ENCODE data around the gene ELMO3. TPM values are rescaled to one million over a fixed set of nuclear protein-coding genes. Genes with fewer than 3 reads are reported as not detected.

Gene ELMO3
- total and polyA plus RNA-seq, 2 of the 13 experiments (the other 11 are each of a cell fraction or from before 2014, with no cell fraction given) = 2.6 to 4.0 TPM

GRCh38 chr16:67170949-67171649, 27.8 kb upstream of the ELMO3 start (continued):
- TF ChIP-seq ZNF263 (CRISPR knock-in tag; IDR thresholded peaks at IDR 0.05) = peak; percentile 55; the same call in 1 of the 2 replicates
- TF ChIP-seq ELK4 (CRISPR knock-in tag; IDR thresholded peaks at IDR 0.05; ENCODE audit: borderline replicate concordance) = 0 out of 2 replicates have a peak, but pooled peaks have one; percentile 27
- TF ChIP-seq ZEB1 (IDR thresholded peaks at IDR 0.05; ENCODE audit: insufficient replicate concordance, low read depth) = no peak
- no peak for TF ChIP-seq ZNF766 (CRISPR knock-in tag; IDR thresholded peaks at IDR 0.05; ENCODE audit: borderline replicate concordance)

GRCh38 chr16:67173323-67173722, 25.6 kb upstream of the ELMO3 start:
- intact Hi-C loops (cut with micrococcal nuclease; ENCODE audit: unreplicated experiment) (no loop called here), in situ Hi-C loops (cut with HindIII; ENCODE audit: extremely low pct_ligation_motif_present, low pct_unique_long_range_greater_than_20kb) (no loop called here)
- WGBS (ENCODE audit: low lambda C conversion rate) = 18% methylated on average over 1 of the region's 1 CpG
- no peaks in the 10 kb centered on the region for H3K9me3 ChIP-seq (ENCODE audit: low read length)
- H3K79me2 ChIP-seq (ENCODE audit: insufficient read depth, low read length) = no peaks in the 10 kb centered on the region
- no peaks in the 10 kb centered on the region for H4K20me1 ChIP-seq (ENCODE audit: insufficient read depth, low read length)
- CTCF ChIA-PET (ENCODE audit: low intra/inter-chr PET ratio, low total read pairs) = interaction anchor here (1.5 kb wide), 1 partner anchor 13 kb away, joined by 5 read pairs; no protein-coding TSS in a partner anchor
- peak overlapping the region; percentile 52 to 75 (median 59) for H3K4me3 ChIP-seq (replicated peaks in 1 of 3; ENCODE audit: insufficient read depth in 1 of 3, low read depth in 2 of 3, low read length in 3 of 3)
- BruUV-seq (replicated peaks) = no TSS peak
- H3K27ac ChIP-seq (ENCODE audit: extremely low read length, insufficient read depth, low read length) = no peak overlapping the region
- H3K4me2 ChIP-seq (ENCODE audit: low read depth, low read length) = peak overlapping the region; percentile 99
- H3K27me3 ChIP-seq (ENCODE audit: control insufficient read depth in 1 of 2, insufficient read depth in 2 of 2, low read length in 2 of 2) = peaks cover 0 to 8% of the 10 kb centered on the region in 2 experiments; a peak in 2 of 5 replicates
- H3K4me1 ChIP-seq (ENCODE audit: insufficient read depth, low read length) = peaks cover 62% of the 10 kb centered on the region
- DNase-seq (ENCODE audit: low spot score) (no peak), ATAC-seq (no peak), FAIRE-seq (no peak)
- H3K9ac ChIP-seq (ENCODE audit: insufficient read depth, low read depth, low read length) = peak overlapping the region; percentile 34; the same call in 1 of the 2 replicates
- H2AFZ ChIP-seq (ENCODE audit: low read length) = no peak overlapping the region
- POLR2A ChIA-PET = interaction anchor here (1.3 to 2.7 kb wide), 4 partner anchors 11 to 62 kb away, joined by 3 to 18 read pairs (median 7); partner anchors contain the start of gene MATCAP1
- no peaks in the 10 kb centered on the region; a peak in 1 of 5 replicates for H3K36me3 ChIP-seq (replicated peaks in 1 of 2; ENCODE audit: control insufficient read depth in 1 of 2, insufficient read depth in 2 of 2, low read length in 2 of 2)
- TF ChIP-seq ZFP36L2 (CRISPR knock-in tag; IDR thresholded peaks at IDR 0.05) (no peak), ZMYM4 (CRISPR knock-in tag; IDR thresholded peaks at IDR 0.05) (no peak), GATAD1 (CRISPR knock-in tag; IDR thresholded peaks at IDR 0.05) (no peak), HNF1A (IDR thresholded peaks at IDR 0.05; ENCODE audit: low read depth) (no peak; the same call in 1 of the 2 replicates), HNF1A (CRISPR knock-in tag; IDR thresholded peaks at IDR 0.05; ENCODE audit: borderline replicate concordance) (no peak), HNF4A (CRISPR knock-in tag; IDR thresholded peaks at IDR 0.05) (peak; percentile 37; the same call in 1 of the 2 replicates), ZNF547 (CRISPR knock-in tag; IDR thresholded peaks at IDR 0.05) (no peak), CTCF (CRISPR knock-in tag; IDR thresholded peaks at IDR 0.05) (0 out of 2 replicates have a peak, but pooled peaks have one; percentile 3), GRHL1 (CRISPR knock-in tag; conservative IDR thresholded peaks at IDR 0.05) (no peak)

Data from HepG2 (cell line).